Measurements from ENCODE around the gene FAM133A. TPM values are rescaled to one million over a fixed set of nuclear protein-coding genes. Genes with fewer than 3 reads are reported as not detected.

The FAM133A gene
- total RNA-seq: under 1 TPM in 1 of 3 donors, not detected in 2; 0.15 TPM

GRCh38 chrX:93673869-93674271, at the start of gene FAM133A:
TSS of gene FAM133A (plus strand) at chrX:93674206. CDS start at chrX:93709420, 35,214 bp downstream.
- H3K9me3 ChIP-seq: no peaks in the 10 kb centered on the region
- no peaks in the 10 kb centered on the region for H3K36me3 ChIP-seq
- intact Hi-C loops (cut with DNase I; ENCODE audit: low total_unique reads): no loop called here
- H3K27ac ChIP-seq: peak within 1 kb of the TSS; percentile 53
- DNase-seq (ENCODE audit: low spot score in 2 of 2): no peak
- TF ChIP-seq POLR2A (IDR thresholded peaks at IDR 0.05) (no peak), POLR2AphosphoS5 (IDR thresholded peaks at IDR 0.05) (no peak)
- TF ChIP-seq, protein P1, sequence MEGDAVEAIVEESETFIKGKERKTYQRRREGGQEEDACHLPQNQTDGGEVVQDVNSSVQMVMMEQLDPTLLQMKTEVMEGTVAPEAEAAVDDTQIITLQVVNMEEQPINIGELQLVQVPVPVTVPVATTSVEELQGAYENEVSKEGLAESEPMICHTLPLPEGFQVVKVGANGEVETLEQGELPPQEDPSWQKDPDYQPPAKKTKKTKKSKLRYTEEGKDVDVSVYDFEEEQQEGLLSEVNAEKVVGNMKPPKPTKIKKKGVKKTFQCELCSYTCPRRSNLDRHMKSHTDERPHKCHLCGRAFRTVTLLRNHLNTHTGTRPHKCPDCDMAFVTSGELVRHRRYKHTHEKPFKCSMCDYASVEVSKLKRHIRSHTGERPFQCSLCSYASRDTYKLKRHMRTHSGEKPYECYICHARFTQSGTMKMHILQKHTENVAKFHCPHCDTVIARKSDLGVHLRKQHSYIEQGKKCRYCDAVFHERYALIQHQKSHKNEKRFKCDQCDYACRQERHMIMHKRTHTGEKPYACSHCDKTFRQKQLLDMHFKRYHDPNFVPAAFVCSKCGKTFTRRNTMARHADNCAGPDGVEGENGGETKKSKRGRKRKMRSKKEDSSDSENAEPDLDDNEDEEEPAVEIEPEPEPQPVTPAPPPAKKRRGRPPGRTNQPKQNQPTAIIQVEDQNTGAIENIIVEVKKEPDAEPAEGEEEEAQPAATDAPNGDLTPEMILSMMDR (IDR thresholded peaks at IDR 0.05): no peak
- peaks cover 5 to 60% of the 10 kb centered on the region in 2 donors for H3K27me3 ChIP-seq
- H3K4me1 ChIP-seq: no peaks in the 10 kb centered on the region
- peak within 1 kb of the TSS; percentile 55 to 70 (median 57) for H3K4me3 ChIP-seq

- DNase-seq (ENCODE audit: low spot score in 2 of 2): no peak
- intact Hi-C loops (cut with DNase I; ENCODE audit: low total_unique reads): no loop called here
- TF ChIP-seq POLR2A (IDR thresholded peaks at IDR 0.05) (no peak), POLR2AphosphoS5 (IDR thresholded peaks at IDR 0.05) (no peak)
- TF ChIP-seq, protein P1 (IDR thresholded peaks at IDR 0.05): no peak
Observed at GRCh38 chrX:93637591-93637990, 36.4 kb upstream of the FAM133A start.

GRCh38 chrX:93649381-93649780, 24.6 kb upstream of the FAM133A start:
- H3K4me3 ChIP-seq: no peak overlapping the region
- peaks cover 0 to 3% of the 10 kb centered on the region in 2 donors for H3K27me3 ChIP-seq
- TF ChIP-seq POLR2A (IDR thresholded peaks at IDR 0.05) (no peak), POLR2AphosphoS5 (IDR thresholded peaks at IDR 0.05) (no peak)
- TF ChIP-seq, protein P1 (IDR thresholded peaks at IDR 0.05): no peak
- no peaks in the 10 kb centered on the region for H3K4me1 ChIP-seq
- intact Hi-C loops (cut with DNase I; ENCODE audit: low total_unique reads): no loop called here
- H3K36me3 ChIP-seq: no peaks in the 10 kb centered on the region
- DNase-seq (ENCODE audit: low spot score in 2 of 2): no peak
- no peak overlapping the region for H3K27ac ChIP-seq
- H3K9me3 ChIP-seq: peaks cover 0 to 22% of the 10 kb centered on the region in 2 donors

More at GRCh38 chrX:93637591-93637990, 36.4 kb upstream of the FAM133A start:
- peaks cover 0 to 10% of the 10 kb centered on the region in 2 donors for H3K27me3 ChIP-seq
- H3K27ac ChIP-seq: no peak overlapping the region
- no peak overlapping the region for H3K4me3 ChIP-seq
- no peaks in the 10 kb centered on the region for H3K4me1 ChIP-seq
- H3K36me3 ChIP-seq: no peaks in the 10 kb centered on the region
- peaks cover 0 to 13% of the 10 kb centered on the region in 2 donors for H3K9me3 ChIP-seq

GRCh38 chrX:93660575-93660974, 13.4 kb upstream of the FAM133A start:
- Histone ChIP-seq H3K27ac (no peak overlapping the region), H3K4me1 (no peaks in the 10 kb centered on the region), H3K27me3 (peaks cover 0 to 15% of the 10 kb centered on the region in 2 donors), H3K4me3 (no peak overlapping the region), H3K36me3 (no peaks in the 10 kb centered on the region), H3K9me3 (no peaks in the 10 kb centered on the region)
- intact Hi-C loops (cut with DNase I; ENCODE audit: low total_unique reads): no loop called here
- DNase-seq (ENCODE audit: low spot score in 2 of 2): no peak
- TF ChIP-seq POLR2A (IDR thresholded peaks at IDR 0.05) (no peak), POLR2AphosphoS5 (IDR thresholded peaks at IDR 0.05) (no peak)
- TF ChIP-seq, protein P1 (IDR thresholded peaks at IDR 0.05): no peak

- Histone ChIP-seq H3K27me3 (peaks cover 5 to 54% of the 10 kb centered on the region in 2 donors), H3K4me3 (peak within 1 kb of the TSS; percentile 55 to 70 (median 57)), H3K9me3 (no peaks in the 10 kb centered on the region), H3K4me1 (no peaks in the 10 kb centered on the region), H3K36me3 (no peaks in the 10 kb centered on the region), H3K27ac (peak within 1 kb of the TSS; percentile 53)
- intact Hi-C loops (cut with DNase I; ENCODE audit: low total_unique reads): no loop called here
- no peak for DNase-seq (ENCODE audit: low spot score in 2 of 2)
- TF ChIP-seq POLR2AphosphoS5 (IDR thresholded peaks at IDR 0.05): no peak
- TF ChIP-seq, protein P1 (IDR thresholded peaks at IDR 0.05): no peak
- no peak for TF ChIP-seq POLR2A (IDR thresholded peaks at IDR 0.05)
Observed at GRCh38 chrX:93673056-93673868, 744 bp upstream of the FAM133A start, which contains the start of gene NAP1L3. TSS of gene NAP1L3 (minus strand) at chrX:93673578. CDS start at chrX:93673304, 274 bp downstream.

All from breast epithelium (tissue), 4 donors.